ENCODE results near the gene AKAP13.

Gene AKAP13

GRCh38 chr15:85726454-85726853 is 346.1 kb downstream of the AKAP13 start:
- H3K36me3 ChIP-seq (ENCODE audit: control insufficient read depth, insufficient read depth, low read length), result peaks cover 71% of the 10 kb centered on the region
- H3K9ac ChIP-seq (ENCODE audit: low read depth, low read length), result no peak overlapping the region

GRCh38 chr15:85727068-85727467 is 346.7 kb downstream of the AKAP13 start:
- Histone ChIP-seq H3K27me3 (ENCODE audit: control insufficient read depth, insufficient read depth, low read length) (no peaks in the 10 kb centered on the region), H3K36me3 (ENCODE audit: control insufficient read depth, insufficient read depth, low read length) (peaks cover 71% of the 10 kb centered on the region)

More at GRCh38 chr15:85726454-85726853, 346.1 kb downstream of the AKAP13 start:
- H3K27ac ChIP-seq (ENCODE audit: low read depth, low read length), result no peak overlapping the region
- H3K4me3 ChIP-seq (ENCODE audit: low read depth, low read length), result no peak overlapping the region
- no peaks in the 10 kb centered on the region for H3K4me1 ChIP-seq (ENCODE audit: control insufficient read depth, insufficient read depth, low read length)
- no peaks in the 10 kb centered on the region for H3K9me3 ChIP-seq (ENCODE audit: control insufficient read depth, insufficient read depth, low read length)
- H3K27me3 ChIP-seq (ENCODE audit: control insufficient read depth, insufficient read depth, low read length), result no peaks in the 10 kb centered on the region

GRCh38 chr15:85730001-85730820 is 349.8 kb downstream of the AKAP13 start:
- Histone ChIP-seq H3K27ac (ENCODE audit: low read depth, low read length) (no peak overlapping the region), H3K27me3 (ENCODE audit: control insufficient read depth, insufficient read depth, low read length) (no peaks in the 10 kb centered on the region), H3K36me3 (ENCODE audit: control insufficient read depth, insufficient read depth, low read length) (peaks cover 70% of the 10 kb centered on the region), H3K9me3 (ENCODE audit: control insufficient read depth, insufficient read depth, low read length) (peaks cover 7% of the 10 kb centered on the region; the same call in 1 of the 2 replicates), H3K9ac (ENCODE audit: low read depth, low read length) (no peak overlapping the region), H3K4me3 (ENCODE audit: low read depth, low read length) (no peak overlapping the region), H3K4me1 (ENCODE audit: control insufficient read depth, insufficient read depth, low read length) (no peaks in the 10 kb centered on the region)

More at GRCh38 chr15:85727068-85727467, 346.7 kb downstream of the AKAP13 start:
- no peak overlapping the region for H3K27ac ChIP-seq (ENCODE audit: low read depth, low read length)
- H3K4me3 ChIP-seq (ENCODE audit: low read depth, low read length), result no peak overlapping the region
- H3K9ac ChIP-seq (ENCODE audit: low read depth, low read length), result no peak overlapping the region
- H3K9me3 ChIP-seq (ENCODE audit: control insufficient read depth, insufficient read depth, low read length), result no peaks in the 10 kb centered on the region
- no peaks in the 10 kb centered on the region for H3K4me1 ChIP-seq (ENCODE audit: control insufficient read depth, insufficient read depth, low read length)

GRCh38 chr15:85733416-85733815 is 353.0 kb downstream of the AKAP13 start:
- H3K9ac ChIP-seq (ENCODE audit: low read depth, low read length), result no peak overlapping the region
- H3K27ac ChIP-seq (ENCODE audit: low read depth, low read length), result no peak overlapping the region
- H3K27me3 ChIP-seq (ENCODE audit: control insufficient read depth, insufficient read depth, low read length), result no peaks in the 10 kb centered on the region
- no peaks in the 10 kb centered on the region for H3K4me1 ChIP-seq (ENCODE audit: control insufficient read depth, insufficient read depth, low read length)
- H3K9me3 ChIP-seq (ENCODE audit: control insufficient read depth, insufficient read depth, low read length), result peaks cover 7% of the 10 kb centered on the region; the same call in 1 of the 2 replicates
- H3K4me3 ChIP-seq (ENCODE audit: low read depth, low read length), result no peak overlapping the region
- peaks cover 60% of the 10 kb centered on the region for H3K36me3 ChIP-seq (ENCODE audit: control insufficient read depth, insufficient read depth, low read length)

- Histone ChIP-seq H3K9ac (ENCODE audit: low read depth, low read length) (no peak overlapping the region), H3K4me1 (ENCODE audit: control insufficient read depth, insufficient read depth, low read length) (no peaks in the 10 kb centered on the region), H3K27ac (ENCODE audit: low read depth, low read length) (no peak overlapping the region), H3K36me3 (ENCODE audit: control insufficient read depth, insufficient read depth, low read length) (peaks cover 52% of the 10 kb centered on the region), H3K27me3 (ENCODE audit: control insufficient read depth, insufficient read depth, low read length) (no peaks in the 10 kb centered on the region), H3K9me3 (ENCODE audit: control insufficient read depth, insufficient read depth, low read length) (peaks cover 7% of the 10 kb centered on the region; the same call in 1 of the 2 replicates), H3K4me3 (ENCODE audit: low read depth, low read length) (no peak overlapping the region)
These were observed 356.7 kb downstream of the AKAP13 start for GRCh38 chr15:85737061-85737460.

GRCh38 chr15:85741021-85741421 is 360.6 kb downstream of the AKAP13 start:
- no peak overlapping the region for H3K27ac ChIP-seq (ENCODE audit: low read depth, low read length)
- no peak overlapping the region for H3K9ac ChIP-seq (ENCODE audit: low read depth, low read length)
- no peaks in the 10 kb centered on the region for H3K27me3 ChIP-seq (ENCODE audit: control insufficient read depth, insufficient read depth, low read length)
- H3K4me1 ChIP-seq (ENCODE audit: control insufficient read depth, insufficient read depth, low read length), result no peaks in the 10 kb centered on the region
- no peak overlapping the region for H3K4me3 ChIP-seq (ENCODE audit: low read depth, low read length)
- no peaks in the 10 kb centered on the region for H3K9me3 ChIP-seq (ENCODE audit: control insufficient read depth, insufficient read depth, low read length)
- peaks cover 45% of the 10 kb centered on the region for H3K36me3 ChIP-seq (ENCODE audit: control insufficient read depth, insufficient read depth, low read length)

- H3K36me3 ChIP-seq (ENCODE audit: control insufficient read depth, insufficient read depth, low read length), result peaks cover 45% of the 10 kb centered on the region
- H3K4me3 ChIP-seq (ENCODE audit: low read depth, low read length), result no peak overlapping the region
- H3K27ac ChIP-seq (ENCODE audit: low read depth, low read length), result no peak overlapping the region
- H3K4me1 ChIP-seq (ENCODE audit: control insufficient read depth, insufficient read depth, low read length), result no peaks in the 10 kb centered on the region
- no peak overlapping the region for H3K9ac ChIP-seq (ENCODE audit: low read depth, low read length)
- no peaks in the 10 kb centered on the region for H3K9me3 ChIP-seq (ENCODE audit: control insufficient read depth, insufficient read depth, low read length)
- H3K27me3 ChIP-seq (ENCODE audit: control insufficient read depth, insufficient read depth, low read length), result no peaks in the 10 kb centered on the region
These were observed 361.3 kb downstream of the AKAP13 start for GRCh38 chr15:85741662-85742061.

GRCh38 chr15:85742186-85742821 is 361.9 kb downstream of the AKAP13 start:
- no peaks in the 10 kb centered on the region for H3K9me3 ChIP-seq (ENCODE audit: control insufficient read depth, insufficient read depth, low read length)
- H3K4me3 ChIP-seq (ENCODE audit: low read depth, low read length), result no peak overlapping the region
- no peak overlapping the region for H3K9ac ChIP-seq (ENCODE audit: low read depth, low read length)
- no peak overlapping the region for H3K27ac ChIP-seq (ENCODE audit: low read depth, low read length)
- no peaks in the 10 kb centered on the region for H3K27me3 ChIP-seq (ENCODE audit: control insufficient read depth, insufficient read depth, low read length)
- peaks cover 48% of the 10 kb centered on the region for H3K36me3 ChIP-seq (ENCODE audit: control insufficient read depth, insufficient read depth, low read length)
- H3K4me1 ChIP-seq (ENCODE audit: control insufficient read depth, insufficient read depth, low read length), result no peaks in the 10 kb centered on the region

GRCh38 chr15:85743392-85744055 is 363.1 kb downstream of the AKAP13 start:
- Histone ChIP-seq H3K9me3 (ENCODE audit: control insufficient read depth, insufficient read depth, low read length) (no peaks in the 10 kb centered on the region), H3K9ac (ENCODE audit: low read depth, low read length) (no peak overlapping the region), H3K36me3 (ENCODE audit: control insufficient read depth, insufficient read depth, low read length) (peaks cover 52% of the 10 kb centered on the region), H3K27ac (ENCODE audit: low read depth, low read length) (no peak overlapping the region), H3K4me3 (ENCODE audit: low read depth, low read length) (no peak overlapping the region), H3K4me1 (ENCODE audit: control insufficient read depth, insufficient read depth, low read length) (peaks cover 8% of the 10 kb centered on the region), H3K27me3 (ENCODE audit: control insufficient read depth, insufficient read depth, low read length) (no peaks in the 10 kb centered on the region)

GRCh38 chr15:85744579-85744978 is 364.2 kb downstream of the AKAP13 start:
- Histone ChIP-seq H3K36me3 (ENCODE audit: control insufficient read depth, insufficient read depth, low read length) (peaks cover 52% of the 10 kb centered on the region), H3K4me3 (ENCODE audit: low read depth, low read length) (no peak overlapping the region), H3K9me3 (ENCODE audit: control insufficient read depth, insufficient read depth, low read length) (no peaks in the 10 kb centered on the region)

GRCh38 chr15:85745023-85745422 is 364.6 kb downstream of the AKAP13 start:
- H3K36me3 ChIP-seq (ENCODE audit: control insufficient read depth, insufficient read depth, low read length), result peaks cover 52% of the 10 kb centered on the region
- H3K27me3 ChIP-seq (ENCODE audit: control insufficient read depth, insufficient read depth, low read length), result no peaks in the 10 kb centered on the region
- H3K4me1 ChIP-seq (ENCODE audit: control insufficient read depth, insufficient read depth, low read length), result peaks cover 19% of the 10 kb centered on the region
- H3K9ac ChIP-seq (ENCODE audit: low read depth, low read length), result no peak overlapping the region
- H3K4me3 ChIP-seq (ENCODE audit: low read depth, low read length), result no peak overlapping the region
- no peak overlapping the region for H3K27ac ChIP-seq (ENCODE audit: low read depth, low read length)
- no peaks in the 10 kb centered on the region for H3K9me3 ChIP-seq (ENCODE audit: control insufficient read depth, insufficient read depth, low read length)

More at GRCh38 chr15:85744579-85744978, 364.2 kb downstream of the AKAP13 start:
- H3K4me1 ChIP-seq (ENCODE audit: control insufficient read depth, insufficient read depth, low read length), result peaks cover 17% of the 10 kb centered on the region
- no peak overlapping the region for H3K27ac ChIP-seq (ENCODE audit: low read depth, low read length)
- no peak overlapping the region for H3K9ac ChIP-seq (ENCODE audit: low read depth, low read length)
- H3K27me3 ChIP-seq (ENCODE audit: control insufficient read depth, insufficient read depth, low read length), result no peaks in the 10 kb centered on the region

Data from HUES48 (cell line).